ENCODE results near the gene STEAP4. TPM values are rescaled to one million over a fixed set of nuclear protein-coding genes. Genes with fewer than 3 reads are reported as not detected.

STEAP4 gene
- total RNA-seq, 1 donor from 2014 or later: 9.8 TPM

Other genes with a start within 250 kb of the STEAP4 start
- gene SRI, start 86.9 kb downstream of the STEAP4 start, total RNA-seq: 77.8 TPM

Measured in mucosa of gallbladder (tissue), 1 donor.